Brain microvascular endothelial cell (primary cell): ENCODE measurements around the gene TBC1D1.
A peak's percentile ranks its signal among the peaks of the same experiment; 100 is the strongest.

ENCODE experiments used
- DNase-seq: peaks from one replicate; pipeline ENCODE4 v3.0.0-alpha.2; 2020
- H3K27ac ChIP-seq: fragments of 250-450 bp; sonication (Bioruptor Pico); 2 replicates; pipeline ENCODE4 v1.5.1; 2020; ENCODE audit warnings: mild to moderate bottlenecking, moderate library complexity
- H3K27me3 ChIP-seq: fragments of 250-450 bp; sonication (Bioruptor Pico); replicated peaks from 2 replicates; pipeline ENCODE4 v1.5.1; 2020; ENCODE audit warnings: mild to moderate bottlenecking
- H3K36me3 ChIP-seq: fragments of 250-450 bp; sonication (Bioruptor Pico); replicated peaks from 2 replicates; pipeline ENCODE4 v1.5.1; 2020; ENCODE audit warnings: mild to moderate bottlenecking
- H3K4me3 ChIP-seq: 2 replicates; pipeline ENCODE4 v1.5.1; 2011; ENCODE audit warnings: low read depth, mild to moderate bottlenecking, control low read depth, low read length, moderate library complexity
- CTCF ChIP-seq: IDR thresholded peaks from 2 replicates; pipeline ENCODE4 v1.5.1; 2011; ENCODE audit warnings: low read depth, mild to moderate bottlenecking, moderate library complexity, low read length, control low read depth, inconsistent platforms; ENCODE audit errors: missing control alignments
- in situ Hi-C: cut with HindIII; loops from 2 replicates; pipeline ENCODE4 v1.10.0; 2017; ENCODE audit warnings: low sequenced_read_pairs, low pct_ligation_motif_present

Gene TBC1D1

GRCh38 chr4:38067499-38067898 is 176.6 kb downstream of the TBC1D1 start:
- Histone ChIP-seq H3K4me3 (no peak overlapping the region), H3K27ac (no peak overlapping the region), H3K27me3 (no peaks in the 10 kb centered on the region), H3K36me3 (peaks cover 3% of the 10 kb centered on the region)
- no peak for TF ChIP-seq CTCF
- in situ Hi-C loops: loop anchor here (25.0 kb wide), 2 partner anchors 95 to 245 kb away; no protein-coding TSS in a partner anchor
- no peak for DNase-seq

- in situ Hi-C loops: loop anchor here (25.0 kb wide), 2 partner anchors 94 to 244 kb away; no protein-coding TSS in a partner anchor
- TF ChIP-seq CTCF: no peak
Observed at GRCh38 chr4:38068107-38068506, 177.2 kb downstream of the TBC1D1 start.

GRCh38 chr4:38069271-38069760 is 178.4 kb downstream of the TBC1D1 start:
- Histone ChIP-seq H3K36me3 (peaks cover 3% of the 10 kb centered on the region), H3K27ac (no peak overlapping the region), H3K27me3 (no peaks in the 10 kb centered on the region), H3K4me3 (no peak overlapping the region)
- no peak for DNase-seq
- TF ChIP-seq CTCF: peak; percentile 70
- in situ Hi-C loops: loop anchor here (25.0 kb wide), 2 partner anchors 93 to 243 kb away; no protein-coding TSS in a partner anchor

More at GRCh38 chr4:38068107-38068506, 177.2 kb downstream of the TBC1D1 start:
- Histone ChIP-seq H3K36me3 (peaks cover 3% of the 10 kb centered on the region), H3K27me3 (no peaks in the 10 kb centered on the region), H3K27ac (no peak overlapping the region), H3K4me3 (no peak overlapping the region)
- DNase-seq: no peak

GRCh38 chr4:38071801-38072431 is 181.0 kb downstream of the TBC1D1 start:
- no peak overlapping the region for H3K4me3 ChIP-seq
- no peaks in the 10 kb centered on the region for H3K27me3 ChIP-seq
- no peak overlapping the region for H3K27ac ChIP-seq
- in situ Hi-C loops: loop anchor here (25.0 kb wide), 2 partner anchors 90 to 240 kb away; no protein-coding TSS in a partner anchor
- peaks cover 3% of the 10 kb centered on the region for H3K36me3 ChIP-seq
- TF ChIP-seq CTCF: no peak
- DNase-seq: no peak

- no peak for TF ChIP-seq CTCF
- DNase-seq: no peak
- Histone ChIP-seq H3K4me3 (no peak overlapping the region), H3K36me3 (peaks cover 3% of the 10 kb centered on the region), H3K27ac (no peak overlapping the region), H3K27me3 (no peaks in the 10 kb centered on the region)
- in situ Hi-C loops: loop anchor here (25.0 kb wide), 2 partner anchors 90 to 240 kb away; no protein-coding TSS in a partner anchor
Observed at GRCh38 chr4:38072578-38072977, 181.7 kb downstream of the TBC1D1 start.
